Epithelial cell of prostate (primary cell): ENCODE measurements around the gene STX11.

Experiments
- DNase-seq: peaks from one replicate; pipeline ENCODE4 v3.0.0-alpha.2; 2011; ENCODE audit warnings: low read depth, low spot score
- H3K27ac ChIP-seq: fragments of 450-650 bp; 2 replicates; pipeline ENCODE4 v1.5.1; 2017; ENCODE audit warnings: mild to moderate bottlenecking

STX11 gene

DNA sequence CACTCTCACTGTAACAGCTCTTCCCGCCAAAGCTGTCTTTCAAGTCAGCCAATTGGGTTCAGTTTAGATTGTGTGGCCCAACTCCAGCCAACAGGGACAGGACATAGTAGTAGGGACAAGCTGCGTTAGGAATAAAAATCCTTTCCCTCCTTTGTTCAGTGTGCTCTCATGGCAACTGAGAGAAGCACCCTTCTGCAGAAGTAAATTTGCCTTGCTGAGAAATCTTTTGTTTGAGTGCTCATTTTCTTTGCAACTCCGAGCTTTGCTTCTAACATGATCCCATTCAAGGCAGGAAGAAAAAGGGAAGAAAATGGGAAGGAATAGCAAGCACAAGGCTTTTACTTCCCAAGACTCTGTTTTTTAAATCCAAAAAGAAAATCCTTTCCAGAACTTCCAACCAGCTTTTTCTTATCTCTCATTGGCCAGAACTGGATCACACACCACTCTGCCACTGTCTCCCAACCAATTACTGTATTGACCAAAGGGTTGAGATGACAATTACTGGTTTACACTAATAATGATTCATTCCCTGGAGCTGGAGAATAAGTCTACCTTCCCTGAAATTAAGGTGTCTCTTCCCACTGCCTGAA is 52.7 kb downstream of the STX11 start:
- no peak for DNase-seq
- no peak overlapping the region for H3K27ac ChIP-seq

DNA sequence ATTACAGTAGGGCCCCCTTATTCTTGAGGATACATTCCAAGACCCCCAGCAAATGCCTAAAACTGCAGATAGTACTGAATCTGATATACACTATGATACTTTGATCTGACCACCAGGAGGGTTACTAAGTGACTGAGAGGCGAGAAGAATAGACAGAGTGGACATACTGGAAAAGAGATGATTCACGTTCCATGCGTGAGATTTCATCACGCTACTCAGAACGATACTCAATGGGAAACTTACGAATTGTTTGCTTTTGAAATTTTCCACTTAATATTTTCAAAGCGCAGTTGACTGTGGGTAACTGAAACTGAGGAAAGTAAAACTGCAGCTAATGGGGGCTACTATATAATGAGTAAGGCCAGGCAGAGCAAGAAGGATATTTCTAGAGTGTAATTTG is 60.8 kb downstream of the STX11 start:
- H3K27ac ChIP-seq, result no peak overlapping the region
- no peak for DNase-seq

DNA sequence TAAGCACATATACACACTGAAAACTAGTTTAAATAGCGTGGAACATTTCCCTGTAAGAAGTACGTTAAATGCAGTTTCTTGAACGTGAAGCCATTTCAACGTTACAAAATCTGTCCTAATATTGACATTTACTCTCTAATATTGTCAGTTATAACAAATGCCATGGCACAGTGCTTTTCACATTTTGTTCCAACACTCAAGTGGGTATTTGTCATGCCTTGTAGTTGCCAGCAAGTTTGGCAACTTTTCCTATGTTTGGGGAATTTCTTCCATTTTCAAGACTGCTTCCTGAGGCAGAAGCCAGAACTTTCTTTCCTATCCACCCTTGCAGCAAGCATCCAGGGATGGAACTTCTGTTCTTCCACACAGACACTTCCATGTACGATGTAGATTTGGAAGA is 63.0 kb downstream of the STX11 start:
- H3K27ac ChIP-seq, result no peak overlapping the region
- no peak for DNase-seq

DNA sequence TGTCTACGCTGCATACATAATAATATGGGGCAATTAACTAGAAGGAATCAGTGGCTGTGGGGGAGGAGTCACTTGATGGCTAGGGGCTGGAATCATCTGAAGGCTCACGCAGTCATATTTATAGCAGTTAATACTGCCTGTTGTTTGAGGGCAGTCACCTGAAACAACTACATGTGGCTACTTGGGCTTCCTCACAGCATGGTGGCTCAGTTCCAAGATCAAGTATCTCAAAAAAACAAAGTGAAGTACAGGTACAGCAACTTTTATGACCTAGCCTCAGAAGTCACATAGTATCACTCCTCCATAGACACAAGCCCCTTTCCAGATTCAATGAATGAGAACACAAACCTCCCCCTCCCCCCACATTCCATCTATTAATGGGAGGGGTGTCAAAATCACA is 63.7 kb downstream of the STX11 start:
- no peak for DNase-seq
- H3K27ac ChIP-seq, result no peak overlapping the region

DNA sequence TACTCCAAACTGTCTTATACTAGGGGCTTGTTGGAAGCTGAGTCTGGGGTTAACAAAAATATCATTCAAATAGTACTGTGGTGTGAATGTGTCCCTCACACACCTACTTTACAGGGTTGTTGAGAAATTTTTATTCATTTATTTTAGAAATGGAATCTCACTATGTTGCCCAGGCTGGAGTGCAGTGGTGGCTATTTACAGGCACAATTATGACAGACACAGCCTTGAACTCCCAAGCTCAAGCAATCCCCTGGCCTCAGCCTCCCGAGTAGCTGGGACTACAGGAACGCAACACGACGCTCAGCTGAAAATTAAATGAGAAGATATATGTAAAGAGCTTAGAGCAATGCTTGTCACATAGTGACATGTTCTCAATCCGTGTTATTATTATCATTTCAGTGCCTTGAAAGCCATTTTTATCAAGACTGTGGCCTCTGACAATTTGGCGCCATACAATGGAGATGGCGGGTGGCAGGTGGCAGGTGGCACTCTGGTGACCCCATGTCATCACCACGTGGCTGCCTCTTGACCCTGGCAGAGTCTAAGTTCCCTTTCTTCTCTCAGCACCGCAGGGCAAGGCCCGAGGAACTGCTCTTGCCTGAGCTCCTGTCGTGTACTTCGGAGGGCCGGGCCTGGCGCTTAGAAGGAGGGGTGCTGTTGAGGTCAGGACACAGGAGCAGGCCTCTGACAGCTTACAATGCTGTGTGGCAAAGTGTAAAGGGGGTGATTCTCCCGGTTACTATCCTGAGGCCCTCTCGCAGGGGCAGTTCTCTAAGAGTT is 64.5 kb downstream of the STX11 start:
- no peak overlapping the region for H3K27ac ChIP-seq
- DNase-seq, result no peak

DNA sequence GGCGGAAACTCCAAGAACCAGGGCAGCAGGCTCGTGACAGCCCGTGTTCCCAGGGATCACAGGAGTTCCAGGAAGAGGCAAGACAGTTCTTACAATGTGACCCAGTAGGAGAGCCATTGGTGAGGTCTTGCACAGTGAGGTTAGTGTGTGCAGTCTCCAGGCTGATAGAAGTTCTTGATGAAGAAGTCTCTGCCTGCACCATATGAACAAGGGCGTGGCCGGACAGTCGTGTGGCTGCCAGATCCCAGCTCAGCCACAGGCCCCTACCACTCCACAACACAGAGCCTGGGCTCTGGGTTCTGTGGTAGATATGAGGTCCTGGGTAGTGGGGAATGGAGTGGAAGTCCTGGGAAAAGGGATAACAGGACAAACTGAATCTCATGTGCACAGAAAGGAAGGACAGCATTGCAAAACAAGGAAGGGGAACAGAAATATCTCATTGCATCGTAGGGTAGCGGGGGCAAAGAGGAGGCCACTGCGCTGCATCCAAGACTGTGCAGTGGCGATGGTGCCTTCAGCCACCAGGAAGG is 65.2 kb downstream of the STX11 start:
- DNase-seq, result no peak
- peak overlapping the region; percentile 78 for H3K27ac ChIP-seq

DNA sequence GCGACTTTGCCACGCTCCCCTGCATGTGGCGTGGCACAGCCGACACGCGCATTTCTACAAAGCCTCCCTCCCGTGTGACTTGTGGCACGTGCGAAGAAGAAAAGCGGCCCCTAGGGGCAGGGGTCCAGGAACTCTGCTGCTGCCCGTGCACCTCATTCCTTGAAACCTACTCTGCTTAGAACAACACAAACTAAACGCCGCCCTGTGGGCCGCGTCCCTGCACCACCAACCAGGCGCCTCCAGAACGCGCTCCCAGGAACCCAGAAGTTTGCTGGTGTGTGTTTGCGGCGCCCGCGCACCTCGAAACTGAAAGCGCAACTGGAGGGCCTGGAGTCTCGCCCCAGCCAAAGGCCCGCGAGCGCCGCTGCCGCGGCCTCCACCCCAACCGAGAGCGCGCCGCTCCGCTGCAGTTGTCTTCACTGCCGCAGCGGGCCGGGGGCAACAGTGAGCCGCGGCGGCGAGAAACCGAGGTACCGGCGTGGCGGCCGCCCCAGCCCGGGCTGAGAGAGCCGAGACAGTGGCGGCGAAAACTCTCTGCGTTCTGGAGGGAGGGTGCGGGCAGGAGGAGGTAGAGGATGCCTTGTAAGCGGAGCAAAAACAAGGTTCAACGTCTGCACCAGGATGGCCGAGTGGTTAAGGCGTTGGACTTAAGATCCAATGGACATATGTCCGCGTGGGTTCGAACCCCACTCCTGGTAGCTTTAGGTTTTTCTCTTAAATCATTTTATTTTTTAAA is 65.8 kb downstream of the STX11 start:
- DNase-seq, result peak; percentile 86
- peak overlapping the region; percentile 78 for H3K27ac ChIP-seq

DNA sequence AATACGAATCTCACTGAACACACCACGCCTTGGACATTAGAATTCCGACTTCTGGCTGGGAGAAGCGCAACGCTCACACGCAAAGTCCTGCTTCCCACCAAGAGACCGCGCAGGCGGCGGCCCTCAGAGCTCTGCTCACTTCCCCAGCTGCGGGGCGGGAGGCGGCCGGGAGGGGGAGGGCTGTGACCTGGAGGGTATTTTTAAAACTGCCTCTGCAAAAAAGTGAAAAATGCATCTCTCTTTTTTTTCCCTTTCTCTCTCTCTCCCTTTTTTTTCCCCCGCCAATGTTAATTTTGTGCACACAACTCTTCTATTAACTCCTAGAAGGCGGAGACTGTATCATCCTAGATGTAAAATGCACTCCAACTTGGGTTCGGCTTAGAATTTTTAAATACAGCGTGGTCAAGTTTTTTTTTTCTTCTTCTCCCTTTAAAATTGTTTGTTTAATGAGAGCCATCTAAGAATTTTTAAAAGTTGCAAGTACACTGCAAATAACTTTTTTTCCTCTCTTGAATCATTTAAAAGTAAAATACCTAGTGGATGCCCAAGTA is 66.4 kb downstream of the STX11 start:
- no peak for DNase-seq
- H3K27ac ChIP-seq, result peak overlapping the region; percentile 78

DNA sequence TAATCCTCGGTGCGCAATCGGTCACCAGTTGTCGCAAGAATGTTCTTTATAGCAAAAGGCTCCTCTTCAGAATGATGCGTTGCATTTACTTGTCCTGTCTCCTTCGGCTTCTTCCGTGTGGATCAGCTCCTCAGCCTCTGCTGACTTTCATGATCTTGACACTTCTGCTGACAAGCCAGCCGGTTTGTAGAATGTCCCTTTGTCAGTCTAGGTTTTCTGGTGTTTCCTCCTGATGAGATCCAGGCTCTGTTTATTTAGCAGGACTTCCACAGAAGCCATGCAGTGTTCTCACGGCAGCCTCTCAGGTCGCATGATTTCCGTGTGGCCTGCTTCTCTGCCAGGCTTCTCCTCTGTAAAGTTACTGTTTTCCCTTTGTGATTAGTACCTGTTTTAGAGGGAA is 66.9 kb downstream of the STX11 start:
- DNase-seq, result no peak
- no peak overlapping the region for H3K27ac ChIP-seq

DNA sequence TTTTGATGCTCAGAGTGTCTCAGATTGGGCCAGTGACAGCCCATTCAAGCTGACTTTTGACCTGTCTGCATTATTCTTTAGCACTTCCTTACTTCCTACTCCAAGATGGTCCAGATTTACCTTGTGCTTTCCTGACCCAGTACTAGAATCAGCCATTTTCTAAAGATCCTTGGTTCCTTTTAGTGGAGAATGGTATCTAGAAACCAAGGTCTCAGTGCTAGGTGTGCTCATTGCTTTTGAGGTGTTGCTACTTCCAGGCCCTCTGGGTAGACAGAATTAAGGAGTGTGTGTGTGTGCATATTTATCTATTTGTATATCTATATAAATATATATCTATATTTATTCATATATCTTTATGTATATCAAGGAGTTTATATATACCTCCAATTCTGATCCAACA is 67.5 kb downstream of the STX11 start:
- no peak for DNase-seq
- H3K27ac ChIP-seq, result no peak overlapping the region

DNA sequence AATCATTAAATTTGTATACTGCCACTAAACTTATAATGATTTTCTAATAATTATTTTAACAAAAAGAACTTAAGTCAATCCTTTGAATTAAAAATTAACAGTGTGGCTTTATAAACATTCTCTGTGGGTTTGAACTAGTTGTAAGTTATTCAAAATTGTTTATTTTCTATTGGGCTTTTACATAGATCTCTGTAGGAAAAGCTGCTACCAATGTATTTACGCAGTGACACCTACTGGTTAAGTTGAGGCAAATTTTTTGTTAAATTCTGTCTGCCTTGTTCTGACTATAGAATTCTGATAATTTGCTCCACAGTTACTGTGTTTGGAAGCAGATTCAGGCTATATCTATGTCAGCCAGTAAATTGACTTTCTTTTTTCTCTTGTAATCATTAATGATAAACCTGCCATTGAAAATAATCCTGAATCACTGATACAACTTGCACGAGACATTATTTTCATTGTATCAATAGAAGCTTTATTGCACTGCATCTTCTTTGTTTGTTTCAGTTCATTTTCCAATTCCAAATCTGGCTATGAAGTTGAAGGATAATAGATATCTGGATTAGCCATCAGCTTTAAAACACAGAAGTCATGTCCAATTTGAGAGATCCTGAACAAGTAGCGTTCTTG is 68.9 kb downstream of the STX11 start:
- no peak overlapping the region for H3K27ac ChIP-seq
- no peak for DNase-seq

DNA sequence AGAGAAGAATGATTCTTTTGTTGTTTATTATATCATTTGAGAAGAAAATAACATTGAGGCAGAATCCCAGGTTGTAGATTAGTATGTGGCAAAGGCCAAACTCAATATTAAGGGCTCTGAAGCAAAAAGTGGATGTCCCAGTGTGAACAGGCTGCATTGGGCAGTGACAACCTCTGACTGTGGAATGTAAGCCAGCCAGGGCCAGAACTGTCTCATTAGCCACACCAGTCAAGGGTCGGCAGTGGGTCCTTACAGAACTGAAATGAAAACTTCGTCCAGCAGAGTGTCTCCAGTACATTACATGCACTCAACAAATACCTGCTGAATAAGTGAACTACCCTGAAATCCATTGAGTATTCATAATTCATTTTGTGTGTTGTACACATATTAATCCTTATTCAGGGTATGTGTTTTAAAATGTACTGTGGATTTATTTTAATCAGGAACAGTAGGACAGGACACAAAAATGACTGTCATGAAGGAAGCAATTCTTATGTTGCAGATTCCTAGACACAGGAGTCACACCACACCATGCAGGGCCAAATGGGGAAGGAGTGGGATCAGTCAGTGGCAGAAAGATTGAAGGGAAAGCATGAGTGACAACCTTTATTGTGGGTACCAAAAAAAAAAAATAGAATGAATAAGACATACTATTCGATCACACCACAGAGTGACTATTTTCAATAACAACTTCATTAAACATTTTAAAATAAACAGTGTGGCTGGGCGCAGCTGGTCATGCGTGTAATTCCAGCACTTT is 69.9 kb downstream of the STX11 start:
- no peak overlapping the region for H3K27ac ChIP-seq
- no peak for DNase-seq

DNA sequence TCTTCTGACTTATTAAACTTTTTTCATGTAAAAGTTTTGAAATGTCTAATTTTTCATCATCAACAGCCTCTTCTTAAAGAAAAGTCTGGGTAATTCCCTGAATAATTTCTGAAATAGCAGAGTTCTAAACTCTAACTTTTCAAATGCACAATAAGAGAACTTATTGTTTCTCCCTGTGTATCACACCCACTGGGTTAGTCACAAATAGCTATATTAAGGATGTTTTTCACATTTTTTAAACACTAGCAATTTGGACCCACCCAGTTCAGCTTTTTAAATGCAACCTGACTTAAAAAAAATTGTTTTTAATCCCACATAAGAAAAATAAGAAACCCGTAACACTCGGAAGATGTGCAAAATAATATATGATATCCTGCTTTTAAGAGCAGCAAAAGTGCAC is 73.4 kb downstream of the STX11 start:
- no peak overlapping the region for H3K27ac ChIP-seq
- no peak for DNase-seq

DNA sequence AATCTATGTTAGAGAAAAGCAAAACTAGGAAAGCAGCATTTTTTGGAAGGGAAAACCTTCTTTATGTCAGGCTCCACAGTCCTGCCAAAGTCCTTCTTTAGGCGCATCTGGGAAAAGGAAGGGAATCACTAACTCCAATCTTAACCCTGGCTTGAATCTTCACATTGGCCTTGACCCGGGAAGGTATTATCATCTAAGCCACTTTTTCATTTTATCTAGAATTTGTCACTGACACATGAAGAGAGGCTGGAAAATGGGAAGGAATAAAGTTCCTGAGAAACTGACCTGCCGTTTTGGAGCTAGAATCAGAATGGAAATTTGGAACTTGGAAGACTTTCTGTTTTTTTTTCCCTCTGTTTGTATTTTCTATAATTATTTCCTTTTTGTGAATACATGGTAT is 81.4 kb downstream of the STX11 start:
- no peak for DNase-seq
- H3K27ac ChIP-seq, result no peak overlapping the region

DNA sequence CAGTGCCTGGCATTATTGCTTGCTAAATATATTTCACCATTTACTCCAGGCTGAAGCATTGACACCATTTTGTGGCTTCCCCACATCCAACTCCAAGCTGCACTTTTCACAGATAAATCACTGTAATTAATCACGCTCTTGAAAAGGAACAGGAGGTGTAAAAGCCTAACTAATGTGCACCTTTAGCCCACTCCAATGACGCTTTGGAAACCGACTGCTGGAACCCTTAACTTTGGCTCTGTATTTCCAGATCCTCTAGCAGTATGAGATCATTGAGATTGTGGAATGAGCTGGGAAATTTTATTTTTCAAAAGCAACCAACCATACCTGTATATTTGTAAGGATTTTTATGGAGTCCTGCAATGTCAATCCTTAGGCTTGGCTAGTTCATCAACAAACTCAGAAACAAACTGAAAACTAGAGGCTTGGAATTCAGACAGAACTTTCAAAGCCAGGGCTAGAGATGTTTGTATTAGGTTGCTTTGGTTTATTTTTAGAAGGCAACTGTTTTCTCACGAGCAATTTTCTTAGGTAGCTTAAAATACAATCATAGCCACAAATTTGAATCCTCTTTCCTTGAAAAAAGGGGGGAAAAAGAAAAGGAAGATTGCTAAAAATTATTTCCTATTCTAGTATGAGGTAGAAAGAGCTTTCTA is 82.0 kb downstream of the STX11 start:
- no peak overlapping the region for H3K27ac ChIP-seq
- DNase-seq, result no peak

DNA sequence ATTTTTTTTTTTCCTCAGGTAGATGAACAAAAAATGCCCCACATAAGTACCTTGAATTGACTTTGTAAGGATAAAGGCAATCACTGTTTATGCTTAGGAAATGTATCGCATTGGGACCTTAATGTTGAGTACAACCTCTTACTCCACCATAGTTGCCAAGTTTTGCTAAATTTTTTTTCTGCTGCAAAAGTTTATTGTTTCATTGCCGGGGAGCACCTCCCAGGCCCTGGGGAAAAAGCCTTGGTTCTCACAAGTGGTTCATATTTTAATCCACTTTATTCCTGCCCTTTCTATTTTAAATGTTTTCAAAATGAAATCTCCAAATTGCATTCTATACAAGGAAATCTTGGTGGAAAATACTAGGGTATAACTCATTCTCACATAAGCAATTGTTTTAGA is 82.5 kb downstream of the STX11 start:
- DNase-seq, result no peak
- H3K27ac ChIP-seq, result no peak overlapping the region

DNA sequence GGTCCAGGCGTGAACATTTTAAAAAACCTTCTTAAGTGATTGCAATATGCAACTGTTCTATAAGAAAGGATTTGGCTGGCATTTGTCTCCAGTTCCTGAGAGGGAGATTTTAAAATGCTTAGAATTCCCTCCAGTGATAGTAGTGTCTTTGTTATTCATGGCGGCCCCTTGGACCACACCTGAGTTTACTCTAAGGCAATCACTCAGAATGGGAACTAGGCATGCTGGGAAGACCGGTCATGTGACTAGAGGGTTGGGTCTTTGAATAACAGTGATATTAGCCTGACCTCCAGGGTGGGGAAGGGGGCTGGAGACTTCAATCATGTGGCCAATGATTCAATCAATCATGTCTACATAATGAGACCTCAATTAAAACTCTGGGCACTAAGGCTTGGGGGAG is 84.1 kb downstream of the STX11 start:
- no peak overlapping the region for H3K27ac ChIP-seq
- no peak for DNase-seq

DNA sequence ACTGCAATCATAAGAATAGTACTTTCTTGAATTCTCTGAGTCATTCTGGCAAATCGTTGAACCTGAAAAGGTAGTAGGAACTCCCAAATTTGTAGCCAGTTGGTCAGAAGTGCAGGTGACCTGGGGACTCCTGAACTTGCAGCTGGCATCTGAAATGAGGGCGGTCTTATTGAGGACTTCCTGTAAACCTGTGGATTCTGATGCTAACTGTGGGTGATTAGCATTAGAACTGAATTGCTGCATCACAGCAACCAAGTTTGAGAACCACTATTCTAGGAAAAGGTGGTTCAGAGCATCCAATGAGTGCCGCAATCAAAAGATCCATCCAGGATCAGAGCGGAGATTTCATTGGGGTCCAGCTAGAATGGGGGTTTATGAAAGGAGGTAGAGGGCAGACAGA is 84.6 kb downstream of the STX11 start:
- no peak for DNase-seq
- H3K27ac ChIP-seq, result no peak overlapping the region
